GM12872 (cell line): ENCODE data around the gene FAXC.

ENCODE experiments used
- CTCF ChIP-seq: IDR thresholded peaks from 3 replicates; pipeline ENCODE4 v1.5.1; 2011; ENCODE audit warnings: low read depth, mild to moderate bottlenecking, low read length, moderate library complexity; ENCODE audit not compliant: insufficient read depth

FAXC gene

GRCh38 chr6:99269207-99269606 lies 80.3 kb downstream of the FAXC start:
- no peak for TF ChIP-seq CTCF

- TF ChIP-seq CTCF: no peak
Measured at GRCh38 chr6:99254616-99255550, 94.6 kb downstream of the FAXC start.

GRCh38 chr6:99253271-99253670 lies 96.2 kb downstream of the FAXC start:
- no peak for TF ChIP-seq CTCF

GRCh38 chr6:99252421-99252820 lies 97.1 kb downstream of the FAXC start:
- TF ChIP-seq CTCF: no peak

- TF ChIP-seq CTCF: no peak
Measured at GRCh38 chr6:99250476-99250875, 99.0 kb downstream of the FAXC start.

- TF ChIP-seq CTCF: no peak
Measured at GRCh38 chr6:99246602-99247001, 102.9 kb downstream of the FAXC start.

- peak; percentile 52; the same call in 2 of the 3 replicates for TF ChIP-seq CTCF
Measured at GRCh38 chr6:99241905-99242534, 107.5 kb downstream of the FAXC start.
